GM20000 (cell line): ENCODE data around the gene LIMS1.
"Not testable (repeated sequence)": the region's sequence is repeated elsewhere in the genome, so short reads cannot be mapped to it uniquely, and the experiment has no call there.

Source experiments
- DNase-seq: peaks from one replicate; pipeline ENCODE4 v3.0.0; 2012; ENCODE audit warnings: low spot score

LIMS1 gene

DNA sequence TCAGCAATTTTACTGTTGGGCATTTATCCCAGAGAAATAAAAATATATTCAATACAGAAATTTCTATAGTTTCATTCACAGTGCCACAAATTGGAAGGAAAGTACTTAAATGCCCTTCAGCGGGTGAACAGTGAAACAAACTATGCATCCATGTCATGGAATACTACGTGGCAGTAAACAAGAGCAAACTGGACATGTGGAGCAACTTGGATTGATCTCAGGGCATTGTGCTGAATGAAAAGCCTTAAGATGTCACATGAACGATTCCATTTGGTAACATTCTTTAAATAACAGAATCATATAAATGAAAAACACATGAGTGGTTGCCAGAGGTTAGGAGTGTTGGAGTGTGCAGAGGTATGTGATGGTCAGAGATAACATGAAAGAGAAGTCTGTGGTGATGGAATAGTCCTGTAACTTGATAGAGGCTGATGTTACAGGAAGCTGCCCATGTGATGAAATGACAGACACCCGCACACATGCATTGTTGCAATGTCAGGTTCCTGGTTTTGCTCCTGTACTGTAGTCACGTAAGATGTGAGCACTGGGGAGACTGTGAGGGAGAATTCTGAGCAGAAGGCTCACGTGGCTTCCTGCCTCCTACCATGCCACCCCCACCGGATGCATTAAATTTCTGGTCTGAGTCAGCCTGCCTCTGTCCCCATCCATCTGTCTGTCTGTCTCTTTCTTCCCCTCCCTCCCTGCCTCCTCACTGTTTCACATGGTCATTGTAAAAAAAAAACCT lies 118.1 kb downstream of the LIMS1 start:
- not testable (repeated sequence) for DNase-seq

DNA sequence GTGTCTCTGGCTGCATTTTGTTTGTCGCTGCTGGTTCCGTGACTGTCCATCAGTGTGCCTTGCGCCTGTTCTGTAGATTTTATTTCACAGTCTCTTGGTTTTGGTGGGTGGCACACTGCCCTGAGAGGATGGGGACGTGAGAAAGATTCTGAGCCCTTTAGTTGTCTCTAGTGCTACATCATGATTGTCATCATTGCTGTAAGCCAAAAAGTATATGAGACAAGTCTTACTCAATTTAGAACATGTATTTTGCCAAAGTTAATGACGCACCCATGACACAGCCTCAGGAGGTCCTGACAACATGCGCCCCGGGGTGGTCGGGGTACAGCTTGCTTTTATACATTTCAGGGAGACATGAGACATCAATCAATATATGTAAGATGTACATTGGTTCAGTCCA lies 119.2 kb downstream of the LIMS1 start:
- not testable (repeated sequence) for DNase-seq

DNA sequence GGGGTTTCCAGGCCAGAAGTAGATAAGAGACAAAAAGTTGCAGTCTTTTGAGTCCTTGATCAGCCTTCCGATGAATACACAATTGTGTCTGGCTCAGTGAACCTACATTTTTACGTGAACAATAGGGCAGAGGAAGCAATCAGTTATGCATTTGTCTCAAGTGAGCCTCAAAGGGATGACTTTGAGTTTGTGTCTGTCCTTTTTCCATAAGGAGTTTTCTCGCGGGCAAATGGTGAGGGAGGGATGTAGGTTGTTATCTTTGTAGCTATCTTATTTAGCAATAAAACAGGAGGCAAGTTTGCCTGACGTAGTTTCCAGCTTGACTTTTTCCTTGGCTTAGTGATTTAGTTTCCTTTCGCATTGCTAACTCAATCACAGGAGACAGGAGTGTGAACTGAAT lies 119.6 kb downstream of the LIMS1 start:
- DNase-seq, result not testable (repeated sequence)

DNA sequence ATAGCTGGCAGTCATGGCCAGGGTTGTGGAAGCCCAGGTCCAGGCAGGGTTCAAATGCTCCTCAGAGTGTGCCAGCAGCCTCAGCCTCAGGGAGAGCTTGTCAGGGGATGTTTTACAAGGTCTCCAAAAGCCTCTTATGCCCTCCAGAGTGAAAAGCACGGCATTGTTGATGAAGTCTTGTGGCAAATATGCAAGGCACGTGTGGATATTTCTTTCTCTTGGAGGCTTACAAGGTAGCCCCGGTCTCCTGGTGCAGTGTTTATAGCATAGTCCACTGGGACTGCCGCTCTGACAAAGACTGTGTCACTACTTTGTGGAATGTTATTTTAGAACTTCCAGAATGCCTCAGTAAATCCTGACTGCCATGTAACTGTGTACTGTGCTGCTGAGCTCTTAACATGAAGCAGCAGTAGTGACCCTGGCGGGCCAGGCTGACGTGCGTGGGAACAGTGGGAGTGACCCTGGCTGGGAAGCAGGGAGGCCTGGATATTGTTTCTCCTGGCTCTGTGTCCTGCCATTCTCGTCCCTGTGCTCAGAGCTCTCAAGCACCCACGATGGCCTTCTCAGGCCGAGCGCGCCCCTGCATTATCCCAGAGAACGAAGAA lies 120.4 kb downstream of the LIMS1 start:
- DNase-seq, result not testable (repeated sequence)

DNA sequence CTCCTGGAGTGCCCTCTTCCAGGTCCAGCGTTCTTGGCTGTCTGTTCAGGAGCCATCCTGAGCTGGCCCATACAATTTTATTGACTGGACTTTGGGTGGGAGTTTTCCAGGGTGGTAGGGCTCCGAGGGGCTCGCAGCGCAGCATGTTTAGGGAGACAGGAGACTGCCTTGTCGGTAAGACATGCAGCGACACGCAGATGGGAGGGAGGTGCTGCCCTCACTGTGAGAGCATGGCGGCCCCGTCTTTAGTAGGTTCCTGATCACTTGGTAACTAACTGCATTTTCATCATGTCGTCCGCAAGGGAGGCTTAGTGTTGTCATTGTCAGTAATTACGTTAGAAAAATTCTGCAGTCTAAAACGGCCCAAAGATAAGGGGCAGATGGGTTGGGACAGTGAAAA lies 121.0 kb downstream of the LIMS1 start:
- DNase-seq, result not testable (repeated sequence)

DNA sequence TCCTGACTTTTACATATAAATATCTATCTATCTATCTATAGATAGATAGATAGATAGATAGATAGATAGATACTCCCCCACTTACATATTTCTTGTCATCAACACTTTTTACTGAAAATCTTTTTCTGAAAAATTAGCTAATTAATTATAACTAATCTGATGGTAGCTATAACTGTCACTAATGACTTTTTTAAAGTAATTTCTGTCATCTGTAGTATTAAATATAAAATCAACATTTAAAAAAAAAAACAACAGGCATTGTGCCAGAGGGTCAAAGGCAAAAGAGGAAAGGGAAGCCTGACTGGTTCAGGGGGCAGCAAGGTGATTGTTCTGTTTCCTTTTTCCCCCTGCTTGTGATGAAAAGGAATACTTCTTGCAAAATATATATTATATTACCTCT lies 122.0 kb downstream of the LIMS1 start:
- DNase-seq, result not testable (repeated sequence)

DNA sequence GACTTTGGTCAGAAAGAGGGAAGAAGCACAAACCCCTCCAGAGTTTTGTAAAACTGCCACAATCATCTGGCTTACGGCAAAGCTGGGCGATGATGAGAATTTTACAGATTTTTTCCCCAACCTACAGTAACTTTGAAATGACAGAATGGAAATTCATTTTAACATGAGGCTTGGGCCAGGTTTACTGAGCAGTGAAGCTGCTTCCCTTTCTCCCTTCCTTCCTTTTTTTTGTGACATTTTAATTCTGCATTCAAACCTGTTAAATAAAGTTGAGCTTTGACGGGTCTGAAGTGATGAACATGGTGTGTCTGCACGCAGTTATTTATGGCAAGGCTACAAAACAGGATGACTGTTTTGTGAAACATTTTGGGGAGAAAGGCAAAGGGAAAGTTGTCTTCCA lies 123.2 kb downstream of the LIMS1 start:
- DNase-seq, result not testable (repeated sequence)

DNA sequence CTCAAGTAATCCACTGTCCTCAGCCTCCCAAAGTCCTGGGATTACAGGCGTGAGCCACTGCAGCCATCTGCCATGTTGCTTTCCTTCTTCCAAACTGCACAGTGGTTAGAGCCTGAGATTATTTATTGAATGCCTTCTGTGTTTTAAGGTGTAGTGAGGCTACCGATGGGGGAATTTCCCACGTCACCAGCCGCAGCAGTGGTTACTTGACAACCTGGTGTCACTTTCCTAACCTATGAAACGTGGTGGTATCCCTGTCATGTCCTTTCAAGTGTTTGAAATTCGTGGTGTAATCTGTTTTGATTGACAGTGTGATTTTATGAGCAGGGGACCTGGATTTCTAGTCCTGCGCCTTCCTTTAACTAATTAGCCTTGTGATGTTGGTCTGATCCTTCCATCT lies 124.3 kb downstream of the LIMS1 start:
- DNase-seq, result not testable (repeated sequence)

DNA sequence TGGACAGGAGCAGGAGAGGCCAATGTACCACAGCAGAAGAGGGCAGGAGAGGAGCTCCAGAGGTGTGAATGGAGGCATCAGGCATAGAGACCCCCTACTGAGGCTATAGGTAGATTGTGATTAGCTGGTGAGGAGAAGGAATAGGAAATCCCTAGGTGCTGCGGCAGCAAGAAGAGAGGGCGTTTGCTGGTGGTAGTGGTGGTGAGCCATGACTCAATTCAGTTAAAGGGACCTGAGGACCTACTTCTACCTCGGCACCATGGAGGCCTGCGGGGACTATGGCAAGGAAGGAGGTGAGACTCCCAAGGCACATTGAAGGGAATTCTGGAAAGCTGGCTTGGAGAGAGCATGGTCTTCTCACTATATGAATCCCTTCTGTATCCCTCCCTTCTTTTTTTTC lies 127.2 kb downstream of the LIMS1 start:
- DNase-seq, result not testable (repeated sequence)

DNA sequence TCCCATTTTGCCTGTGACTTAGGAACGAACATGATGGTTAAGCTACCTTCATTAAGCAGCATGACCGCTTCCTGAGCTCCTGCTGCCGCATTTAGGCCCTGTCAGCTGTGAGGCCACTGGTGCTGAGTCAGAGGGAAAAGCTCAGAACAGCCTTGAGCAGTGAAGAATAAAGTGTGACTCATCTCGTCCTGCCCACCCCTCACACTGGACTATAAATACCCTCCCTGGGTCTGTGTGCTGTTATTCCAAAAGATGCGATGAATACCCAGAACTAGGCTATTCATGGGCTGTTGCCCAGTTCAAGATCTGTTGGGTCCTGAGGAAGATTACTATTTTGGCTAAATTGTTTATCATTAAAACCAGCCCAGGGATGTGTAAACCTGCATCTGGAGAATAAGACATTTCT lies 127.9 kb downstream of the LIMS1 start:
- not testable (repeated sequence) for DNase-seq

DNA sequence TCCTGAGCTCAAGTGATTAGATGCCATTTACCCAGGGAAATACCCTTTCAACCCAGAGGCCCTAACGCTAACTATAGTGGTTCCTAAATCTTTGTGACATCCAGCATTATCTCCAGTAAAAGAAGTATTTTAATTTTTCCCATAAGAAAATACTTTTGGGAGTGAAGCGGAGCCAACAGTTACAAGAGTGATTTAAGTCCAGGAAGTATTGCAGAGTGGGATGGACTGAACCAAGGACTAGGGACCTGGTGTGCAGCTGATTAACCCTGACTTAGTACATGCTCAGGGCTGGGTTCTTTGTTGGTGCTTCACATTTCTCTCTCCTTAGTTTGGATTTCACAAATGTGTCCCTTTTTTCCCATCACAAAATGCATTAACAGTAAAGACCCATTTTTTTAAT lies 129.1 kb downstream of the LIMS1 start:
- not testable (repeated sequence) for DNase-seq

DNA sequence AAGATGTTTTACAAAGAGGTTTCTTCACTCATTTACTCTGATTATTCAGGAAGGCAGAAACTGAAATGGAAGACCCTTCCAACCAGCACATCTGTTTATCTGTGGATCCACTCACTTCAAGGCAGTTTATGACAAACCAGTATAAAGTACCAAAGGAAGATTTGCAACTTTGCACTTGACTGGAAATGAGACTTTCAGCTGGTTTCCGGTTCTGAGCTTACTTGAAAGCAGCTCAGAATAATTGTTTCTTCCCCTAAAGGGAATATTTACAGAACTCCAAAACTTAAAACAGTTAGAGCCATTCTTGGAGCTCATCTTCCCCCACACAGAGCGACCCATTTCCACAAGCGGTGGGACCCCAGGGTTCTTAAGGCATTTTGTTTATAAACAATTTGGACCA lies 129.8 kb downstream of the LIMS1 start:
- DNase-seq, result not testable (repeated sequence)

DNA sequence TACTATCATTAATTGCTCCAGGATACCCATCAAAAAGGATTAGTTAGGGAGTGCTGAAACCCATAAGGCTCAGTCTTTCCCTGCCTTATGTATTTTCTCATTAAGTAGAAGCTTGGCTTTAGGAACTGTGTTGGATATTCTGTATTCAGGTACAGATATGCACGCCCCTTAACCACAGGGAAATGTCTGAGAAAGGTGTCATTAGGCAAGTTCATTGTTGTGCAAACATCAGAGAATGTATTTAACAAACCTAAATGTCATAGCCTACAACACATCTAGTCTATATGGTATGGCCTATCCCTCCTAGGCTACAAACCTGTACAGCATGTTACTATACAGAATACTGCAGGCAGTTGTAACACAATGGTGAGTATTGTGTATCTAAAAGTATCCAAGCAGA lies 130.7 kb downstream of the LIMS1 start:
- not testable (repeated sequence) for DNase-seq

DNA sequence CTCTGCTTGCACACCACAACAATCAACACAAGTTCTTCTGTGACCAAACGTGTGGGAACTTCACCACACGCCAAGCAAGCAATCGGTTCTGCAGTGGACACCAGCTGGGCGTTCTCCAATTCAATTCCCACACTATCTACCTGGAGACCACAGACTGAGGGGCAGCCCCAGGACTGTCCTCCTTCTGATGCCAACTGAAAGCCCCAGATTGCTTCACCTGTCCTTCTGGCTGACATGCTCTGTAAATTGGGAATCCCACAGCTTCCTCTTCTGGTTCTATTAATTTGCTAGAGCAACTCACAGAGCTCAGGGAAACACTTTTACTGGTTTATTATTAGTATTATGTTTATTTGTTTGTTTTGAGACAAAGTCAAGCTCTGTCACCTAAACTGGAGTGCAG lies 131.7 kb downstream of the LIMS1 start:
- not testable (repeated sequence) for DNase-seq

DNA sequence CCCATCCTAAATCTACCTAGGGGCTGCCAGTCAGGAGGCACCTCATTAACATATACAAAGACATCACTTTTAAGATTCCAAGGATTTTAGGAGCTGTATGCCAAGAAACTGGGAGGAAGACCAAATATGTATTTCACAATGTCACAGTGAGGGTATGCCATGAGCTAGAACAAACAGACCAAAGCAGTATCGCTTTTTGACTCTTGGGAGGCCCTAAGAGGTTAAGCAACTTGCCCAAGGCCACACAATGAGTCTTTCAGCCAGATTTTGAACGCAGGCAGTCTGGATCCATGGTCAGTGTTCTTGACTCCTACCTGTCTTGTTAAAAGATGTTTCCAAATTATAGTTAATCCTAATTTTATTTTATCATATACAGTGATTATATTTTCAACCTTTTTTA lies 132.9 kb downstream of the LIMS1 start:
- not testable (repeated sequence) for DNase-seq

DNA sequence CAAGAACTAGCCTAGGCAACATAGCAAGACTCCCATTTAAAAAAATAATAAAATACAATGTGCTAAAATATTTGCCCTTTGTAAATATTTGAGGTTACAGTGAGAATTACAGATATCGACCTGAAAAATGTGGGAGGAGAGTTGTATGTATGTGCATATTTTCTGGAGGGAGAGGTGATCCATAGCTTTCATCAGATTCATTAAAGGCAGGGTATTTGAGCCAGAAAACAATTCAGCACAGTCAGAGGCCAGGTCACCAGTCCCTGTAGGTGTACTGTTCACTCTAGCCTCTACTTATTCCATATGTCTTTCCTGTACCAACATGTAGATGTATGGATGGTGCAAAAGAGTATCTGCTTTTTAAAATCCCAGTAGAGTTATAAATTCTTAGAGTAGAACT lies 136.0 kb downstream of the LIMS1 start:
- DNase-seq, result not testable (repeated sequence)

DNA sequence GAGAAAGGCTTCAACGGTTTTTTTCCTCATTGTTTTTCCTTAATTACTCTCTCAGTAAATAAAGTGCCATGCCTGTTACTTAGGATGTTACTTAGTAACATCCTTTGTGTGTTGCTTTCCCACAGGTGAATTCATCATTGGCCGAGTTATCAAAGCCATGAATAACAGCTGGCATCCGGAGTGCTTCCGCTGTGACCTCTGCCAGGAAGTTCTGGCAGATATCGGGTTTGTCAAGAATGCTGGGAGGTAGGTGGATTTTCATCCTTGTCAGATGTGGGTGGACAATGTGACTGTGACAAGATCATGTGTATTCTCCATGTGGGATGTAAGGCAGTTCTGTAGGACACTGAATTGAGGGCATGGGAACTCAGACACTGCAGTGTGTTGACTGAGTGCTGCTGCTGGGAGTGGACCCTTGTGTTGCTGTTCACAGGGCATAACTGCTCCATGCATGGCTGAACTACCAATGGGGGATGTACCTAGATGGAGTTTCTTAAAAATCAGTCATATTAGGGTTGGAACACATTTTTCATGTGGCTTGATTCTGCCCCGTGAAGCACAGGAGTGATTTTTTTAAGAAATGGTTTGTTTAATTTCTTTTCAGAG lies 138.0 kb downstream of the LIMS1 start:
- not testable (repeated sequence) for DNase-seq

DNA sequence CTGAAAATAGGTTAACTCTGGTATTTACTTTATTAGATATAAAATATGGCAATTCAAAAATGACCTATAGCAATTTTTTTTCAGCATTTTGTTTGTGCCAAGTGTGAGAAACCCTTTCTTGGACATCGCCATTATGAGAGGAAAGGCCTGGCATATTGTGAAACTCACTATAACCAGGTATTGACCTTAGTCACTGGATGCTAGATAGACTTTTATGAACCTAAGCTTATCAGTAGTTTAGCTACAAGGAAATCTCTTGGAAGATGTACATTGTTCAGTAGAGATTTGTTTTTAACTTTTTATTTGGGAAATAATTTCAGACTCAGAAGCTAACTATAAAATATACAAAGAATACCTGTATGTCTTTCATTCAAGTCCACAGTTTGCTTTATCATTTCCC lies 142.3 kb downstream of the LIMS1 start:
- not testable (repeated sequence) for DNase-seq

DNA sequence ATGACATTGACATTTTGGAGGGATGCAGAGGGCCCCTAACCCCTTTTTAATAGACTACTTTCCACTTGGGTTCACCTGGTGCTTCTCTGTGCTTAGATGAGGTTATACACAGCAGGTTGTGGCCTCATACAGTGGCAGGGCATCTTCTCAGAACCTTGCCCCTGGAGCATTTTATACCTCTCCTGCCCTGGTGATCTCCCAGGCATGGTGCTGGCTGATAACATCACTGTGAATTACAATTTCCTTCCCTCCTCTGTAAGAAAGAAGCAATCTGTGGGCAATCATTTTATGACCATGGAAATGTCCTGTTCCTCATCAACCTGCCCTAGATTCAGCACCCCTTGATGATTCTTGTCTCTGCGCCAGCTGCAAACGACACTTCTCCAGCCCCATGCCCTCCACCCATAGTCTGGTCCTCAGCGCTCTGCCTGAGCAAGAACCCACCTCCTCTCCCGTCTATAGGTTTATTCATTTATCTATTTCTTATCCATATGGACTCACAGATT lies 143.0 kb downstream of the LIMS1 start:
- not testable (repeated sequence) for DNase-seq

DNA sequence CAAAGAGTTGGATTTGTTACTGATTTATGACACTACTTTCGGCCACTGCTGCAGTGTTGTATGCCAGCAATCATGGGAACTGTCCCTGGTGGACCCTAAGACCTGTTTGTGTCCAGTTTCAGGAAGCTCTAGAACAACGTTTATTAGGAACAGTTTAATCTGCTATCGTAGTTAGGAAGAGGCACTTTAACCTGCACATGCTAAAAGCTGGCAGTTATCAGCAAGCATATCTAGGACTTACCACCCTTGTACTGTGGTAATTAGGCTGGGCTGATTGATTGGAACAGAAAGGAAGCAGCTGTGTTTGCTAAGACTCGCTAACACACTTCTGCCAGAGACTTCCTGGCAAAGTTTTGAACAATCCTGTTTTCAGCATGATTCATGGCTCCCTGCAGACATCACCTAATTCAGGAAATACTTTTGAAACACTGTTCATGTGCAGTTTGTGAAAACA lies 144.0 kb downstream of the LIMS1 start:
- DNase-seq, result not testable (repeated sequence)

DNA sequence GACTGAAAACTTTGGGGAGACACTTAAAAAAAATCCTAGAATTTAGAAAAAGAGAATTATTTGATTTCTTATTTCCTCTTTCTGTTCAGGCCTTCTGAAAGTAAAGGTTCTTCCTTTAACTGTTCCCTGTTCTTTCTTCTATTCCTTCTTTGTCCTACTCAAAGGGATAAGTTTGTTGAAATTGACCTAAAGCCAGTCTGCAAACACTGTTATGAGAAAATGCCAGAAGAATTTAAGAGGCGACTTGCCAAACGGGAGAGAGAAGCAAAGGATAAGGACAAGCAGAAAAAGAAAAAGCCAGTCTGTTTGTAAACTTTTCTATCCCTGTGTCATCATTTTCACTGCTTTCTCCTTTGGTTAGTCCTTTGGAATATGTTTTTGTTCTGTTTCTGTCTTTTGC lies 146.5 kb downstream of the LIMS1 start:
- DNase-seq, result not testable (repeated sequence)
